Brain microvascular endothelial cell (primary cell): ENCODE data around the gene MAP3K21.

ENCODE experiments used
- DNase-seq: peaks from one replicate; pipeline ENCODE4 v3.0.0-alpha.2; 2020
- H3K27ac ChIP-seq: fragments of 250-450 bp; sonication (Bioruptor Pico); 2 replicates; pipeline ENCODE4 v1.5.1; 2020; ENCODE audit warnings: mild to moderate bottlenecking, moderate library complexity
- H3K27me3 ChIP-seq: fragments of 250-450 bp; sonication (Bioruptor Pico); replicated peaks from 2 replicates; pipeline ENCODE4 v1.5.1; 2020; ENCODE audit warnings: mild to moderate bottlenecking
- H3K36me3 ChIP-seq: fragments of 250-450 bp; sonication (Bioruptor Pico); replicated peaks from 2 replicates; pipeline ENCODE4 v1.5.1; 2020; ENCODE audit warnings: mild to moderate bottlenecking
- H3K4me3 ChIP-seq: 2 replicates; pipeline ENCODE4 v1.5.1; 2011; ENCODE audit warnings: low read depth, mild to moderate bottlenecking, control low read depth, low read length, moderate library complexity
- in situ Hi-C: cut with HindIII; loops from 2 replicates; pipeline ENCODE4 v1.10.0; 2017; ENCODE audit warnings: low sequenced_read_pairs, low pct_ligation_motif_present
- TF ChIP-seq, protein P1 (sequence below): IDR thresholded peaks from 2 replicates; pipeline ENCODE4 v1.5.1; 2011; ENCODE audit warnings: low read depth, mild to moderate bottlenecking, moderate library complexity, low read length, control low read depth, inconsistent platforms; ENCODE audit errors: missing control alignments

Gene MAP3K21

DNA sequence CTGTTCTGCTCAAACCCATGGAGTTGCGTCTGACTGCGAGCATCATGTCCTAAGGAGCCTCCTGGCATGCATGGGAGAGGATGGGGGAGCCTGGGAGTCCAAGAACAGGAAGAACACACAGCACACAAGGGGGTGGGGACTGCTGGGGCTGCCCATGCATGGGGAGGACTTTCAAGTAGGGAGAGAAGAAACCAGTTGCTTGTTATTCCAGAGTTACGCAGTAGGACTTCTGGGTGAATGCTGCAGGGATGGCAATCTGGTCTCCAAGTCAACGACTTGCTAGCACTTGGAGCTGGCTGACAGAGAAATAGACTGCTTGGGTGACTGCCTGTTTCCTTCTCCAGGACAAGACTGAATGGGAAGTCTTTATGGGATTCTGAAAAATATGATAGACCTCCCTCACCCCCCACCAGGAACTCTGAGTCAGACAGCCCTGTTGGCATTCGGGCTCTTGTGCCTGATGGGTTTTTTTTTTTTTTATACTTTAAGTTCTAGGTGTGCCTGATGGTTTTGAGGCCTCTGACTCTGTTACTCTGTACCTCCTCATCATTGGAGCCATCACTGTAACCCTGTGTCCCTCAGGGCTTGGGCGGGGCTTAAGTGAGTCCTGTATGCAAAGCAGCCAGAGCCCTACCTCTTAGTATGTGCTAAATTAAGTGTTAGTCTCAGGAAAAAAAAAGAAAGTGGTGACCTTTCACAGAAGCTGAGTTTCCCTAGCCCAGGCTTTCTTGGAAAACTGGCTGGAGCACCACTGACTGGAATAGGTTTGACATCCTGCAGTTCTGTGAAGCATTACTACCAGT is 30.3 kb downstream of the MAP3K21 start:
- TF ChIP-seq, protein P1, sequence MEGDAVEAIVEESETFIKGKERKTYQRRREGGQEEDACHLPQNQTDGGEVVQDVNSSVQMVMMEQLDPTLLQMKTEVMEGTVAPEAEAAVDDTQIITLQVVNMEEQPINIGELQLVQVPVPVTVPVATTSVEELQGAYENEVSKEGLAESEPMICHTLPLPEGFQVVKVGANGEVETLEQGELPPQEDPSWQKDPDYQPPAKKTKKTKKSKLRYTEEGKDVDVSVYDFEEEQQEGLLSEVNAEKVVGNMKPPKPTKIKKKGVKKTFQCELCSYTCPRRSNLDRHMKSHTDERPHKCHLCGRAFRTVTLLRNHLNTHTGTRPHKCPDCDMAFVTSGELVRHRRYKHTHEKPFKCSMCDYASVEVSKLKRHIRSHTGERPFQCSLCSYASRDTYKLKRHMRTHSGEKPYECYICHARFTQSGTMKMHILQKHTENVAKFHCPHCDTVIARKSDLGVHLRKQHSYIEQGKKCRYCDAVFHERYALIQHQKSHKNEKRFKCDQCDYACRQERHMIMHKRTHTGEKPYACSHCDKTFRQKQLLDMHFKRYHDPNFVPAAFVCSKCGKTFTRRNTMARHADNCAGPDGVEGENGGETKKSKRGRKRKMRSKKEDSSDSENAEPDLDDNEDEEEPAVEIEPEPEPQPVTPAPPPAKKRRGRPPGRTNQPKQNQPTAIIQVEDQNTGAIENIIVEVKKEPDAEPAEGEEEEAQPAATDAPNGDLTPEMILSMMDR = no peak
- H3K27me3 ChIP-seq = peaks cover 2% of the 10 kb centered on the region
- H3K4me3 ChIP-seq = no peak overlapping the region
- no peaks in the 10 kb centered on the region for H3K36me3 ChIP-seq
- in situ Hi-C loops = no loop called here
- no peak for DNase-seq
- H3K27ac ChIP-seq = no peak overlapping the region

DNA sequence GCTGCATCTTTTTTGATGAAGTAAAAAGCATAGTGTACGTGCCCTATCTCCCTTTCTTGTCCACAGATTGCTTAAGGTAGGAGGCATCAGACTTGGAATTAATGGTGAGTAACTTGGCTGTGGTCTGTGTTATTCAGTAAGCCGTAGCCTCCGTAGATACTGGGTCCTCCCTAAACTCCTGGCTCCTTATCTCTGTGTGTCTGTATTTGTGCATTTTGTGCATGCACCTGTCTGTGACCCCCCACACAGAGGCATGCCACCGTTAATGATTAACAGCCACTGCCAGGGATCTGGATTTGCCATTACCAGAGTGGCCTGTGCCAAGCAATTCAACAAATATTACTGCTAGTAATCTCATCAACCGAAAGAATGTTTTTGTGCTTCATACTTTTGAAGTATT is 31.9 kb downstream of the MAP3K21 start:
- no peak for DNase-seq
- H3K27me3 ChIP-seq = peaks cover 2% of the 10 kb centered on the region
- in situ Hi-C loops = no loop called here
- H3K27ac ChIP-seq = no peak overlapping the region
- H3K36me3 ChIP-seq = no peaks in the 10 kb centered on the region
- no peak overlapping the region for H3K4me3 ChIP-seq
- TF ChIP-seq, protein P1 = no peak

DNA sequence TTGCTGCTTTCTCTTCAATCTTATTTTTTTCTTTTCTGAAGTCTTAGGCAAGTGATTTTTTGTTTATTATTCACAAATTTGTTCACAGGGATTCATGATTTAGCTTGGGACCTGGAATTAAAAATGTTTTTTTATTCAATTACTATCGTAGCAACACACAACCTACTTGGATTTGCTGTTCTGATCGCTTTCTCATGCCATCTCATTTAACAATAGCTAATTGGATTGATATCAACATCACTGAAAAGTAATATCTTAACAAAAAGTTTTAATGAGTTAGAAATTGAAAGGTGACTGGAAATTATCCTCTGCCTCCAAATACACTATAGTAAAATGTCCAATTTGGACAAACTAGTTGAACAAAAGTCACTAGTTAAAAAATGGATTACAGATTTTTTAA is 32.4 kb downstream of the MAP3K21 start:
- Histone ChIP-seq H3K27ac (no peak overlapping the region), H3K36me3 (no peaks in the 10 kb centered on the region), H3K4me3 (no peak overlapping the region), H3K27me3 (peaks cover 2% of the 10 kb centered on the region)
- TF ChIP-seq, protein P1 = no peak
- DNase-seq = no peak
- in situ Hi-C loops = no loop called here

DNA sequence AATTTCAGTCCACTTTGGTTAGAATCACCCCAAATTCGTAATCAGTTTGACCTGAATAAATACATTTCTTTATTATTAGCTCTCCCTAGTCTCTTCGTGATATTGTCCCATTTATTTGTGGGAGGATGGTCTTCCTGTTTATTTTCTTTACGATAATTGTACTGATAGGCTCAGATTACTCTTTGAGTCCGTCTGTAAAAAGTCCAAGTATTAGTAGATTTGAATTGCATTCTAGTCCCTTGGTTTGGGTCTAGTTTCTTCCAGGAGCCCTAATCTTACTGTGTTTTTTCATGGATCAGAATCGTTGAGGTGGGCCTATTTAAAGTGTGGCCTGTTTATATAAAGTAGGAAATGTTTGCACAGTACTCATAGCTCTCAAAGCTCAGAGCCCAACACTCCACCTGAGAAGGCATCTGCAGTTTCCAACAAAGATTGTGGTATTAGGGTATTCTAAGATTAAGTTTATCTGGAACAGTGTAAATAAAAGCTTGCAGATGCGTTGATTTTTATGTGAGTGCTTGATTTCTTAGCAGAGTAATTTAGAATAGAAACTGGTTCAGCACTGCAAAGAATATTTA is 33.1 kb downstream of the MAP3K21 start:
- Histone ChIP-seq H3K4me3 (no peak overlapping the region), H3K27me3 (peaks cover 2% of the 10 kb centered on the region), H3K36me3 (no peaks in the 10 kb centered on the region), H3K27ac (no peak overlapping the region)
- DNase-seq = no peak
- TF ChIP-seq, protein P1 = no peak
- in situ Hi-C loops = no loop called here

DNA sequence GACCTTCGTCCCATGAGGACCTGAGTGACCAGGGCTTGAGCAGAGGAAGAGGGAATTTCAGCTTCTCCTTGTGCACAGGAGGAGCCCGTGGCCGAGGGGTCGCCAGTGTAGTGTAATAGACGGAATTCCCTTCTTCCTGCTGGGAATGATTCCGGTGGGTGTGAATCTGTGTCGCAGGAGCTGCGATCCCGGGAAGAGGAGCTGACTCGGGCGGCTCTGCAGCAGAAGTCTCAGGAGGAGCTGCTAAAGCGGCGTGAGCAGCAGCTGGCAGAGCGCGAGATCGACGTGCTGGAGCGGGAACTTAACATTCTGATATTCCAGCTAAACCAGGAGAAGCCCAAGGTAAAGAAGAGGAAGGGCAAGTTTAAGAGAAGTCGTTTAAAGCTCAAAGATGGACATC is 34.4 kb downstream of the MAP3K21 start:
- Histone ChIP-seq H3K27me3 (peaks cover 2% of the 10 kb centered on the region), H3K4me3 (no peak overlapping the region), H3K36me3 (no peaks in the 10 kb centered on the region), H3K27ac (no peak overlapping the region)
- TF ChIP-seq, protein P1 = no peak
- in situ Hi-C loops = no loop called here
- no peak for DNase-seq

DNA sequence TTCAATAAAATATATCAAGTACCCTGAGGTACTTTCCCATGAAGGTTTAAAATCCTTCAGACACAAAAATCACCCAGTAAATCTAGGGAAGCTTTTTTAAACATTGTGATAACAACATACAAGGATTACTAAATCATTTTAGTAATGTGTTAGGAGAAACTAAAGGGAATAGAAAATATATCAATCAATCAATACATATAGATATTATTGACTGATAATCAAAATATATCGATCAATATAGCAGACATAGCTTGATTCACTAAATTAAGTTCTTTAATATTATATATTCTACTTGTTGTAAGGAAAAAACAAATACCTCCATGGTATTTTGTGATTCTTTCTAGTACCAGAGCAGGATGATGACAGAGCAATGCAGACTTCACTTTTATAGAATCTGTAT is 35.2 kb downstream of the MAP3K21 start:
- Histone ChIP-seq H3K36me3 (no peaks in the 10 kb centered on the region), H3K27ac (no peak overlapping the region), H3K4me3 (no peak overlapping the region), H3K27me3 (peaks cover 2% of the 10 kb centered on the region)
- TF ChIP-seq, protein P1 = no peak
- DNase-seq = no peak
- in situ Hi-C loops = no loop called here
